ENCODE data around the gene ANGPT4.

The ANGPT4 gene

GRCh38 chr20:823574-823902, 92.6 kb downstream of the ANGPT4 start:
- no peak overlapping the region for H3K9ac ChIP-seq (ENCODE audit: low read length)
- peaks cover 7% of the 10 kb centered on the region for H3K4me1 ChIP-seq (ENCODE audit: control insufficient read depth, insufficient read depth, low read length)
- no peaks in the 10 kb centered on the region for H3K36me3 ChIP-seq (ENCODE audit: control insufficient read depth, insufficient read depth, low read length)
- no peak overlapping the region for H3K4me3 ChIP-seq (ENCODE audit: low read length)
- no peaks in the 10 kb centered on the region for H3K9me3 ChIP-seq (ENCODE audit: control insufficient read depth, low read length)
- no peaks in the 10 kb centered on the region for H3K27me3 ChIP-seq (ENCODE audit: control insufficient read depth, insufficient read depth, low read length)

- Histone ChIP-seq H3K9me3 (ENCODE audit: control insufficient read depth, low read length) (no peaks in the 10 kb centered on the region), H3K9ac (ENCODE audit: low read length) (no peak overlapping the region), H3K36me3 (ENCODE audit: control insufficient read depth, insufficient read depth, low read length) (no peaks in the 10 kb centered on the region), H3K27me3 (ENCODE audit: control insufficient read depth, insufficient read depth, low read length) (no peaks in the 10 kb centered on the region), H3K4me1 (ENCODE audit: control insufficient read depth, insufficient read depth, low read length) (peaks cover 7% of the 10 kb centered on the region), H3K4me3 (ENCODE audit: low read length) (no peak overlapping the region)
Measured at GRCh38 chr20:822651-823573, 93.2 kb downstream of the ANGPT4 start.

- H3K9me3 ChIP-seq (ENCODE audit: control insufficient read depth, low read length): no peaks in the 10 kb centered on the region
- H3K4me3 ChIP-seq (ENCODE audit: low read length): no peak overlapping the region
- H3K9ac ChIP-seq (ENCODE audit: low read length): no peak overlapping the region
- H3K4me1 ChIP-seq (ENCODE audit: control insufficient read depth, insufficient read depth, low read length): peaks cover 7% of the 10 kb centered on the region
- H3K27me3 ChIP-seq (ENCODE audit: control insufficient read depth, insufficient read depth, low read length): no peaks in the 10 kb centered on the region
- H3K36me3 ChIP-seq (ENCODE audit: control insufficient read depth, insufficient read depth, low read length): no peaks in the 10 kb centered on the region
Measured at GRCh38 chr20:821731-822065, 94.4 kb downstream of the ANGPT4 start.

GRCh38 chr20:821046-821730, 94.9 kb downstream of the ANGPT4 start:
- no peak overlapping the region for H3K4me3 ChIP-seq (ENCODE audit: low read length)
- H3K4me1 ChIP-seq (ENCODE audit: control insufficient read depth, insufficient read depth, low read length): peaks cover 7% of the 10 kb centered on the region
- H3K36me3 ChIP-seq (ENCODE audit: control insufficient read depth, insufficient read depth, low read length): no peaks in the 10 kb centered on the region
- no peaks in the 10 kb centered on the region for H3K27me3 ChIP-seq (ENCODE audit: control insufficient read depth, insufficient read depth, low read length)
- H3K9me3 ChIP-seq (ENCODE audit: control insufficient read depth, low read length): no peaks in the 10 kb centered on the region
- H3K9ac ChIP-seq (ENCODE audit: low read length): no peak overlapping the region

GRCh38 chr20:820323-820953, 95.7 kb downstream of the ANGPT4 start:
- Histone ChIP-seq H3K9ac (ENCODE audit: low read length) (no peak overlapping the region), H3K36me3 (ENCODE audit: control insufficient read depth, insufficient read depth, low read length) (no peaks in the 10 kb centered on the region), H3K4me1 (ENCODE audit: control insufficient read depth, insufficient read depth, low read length) (peaks cover 7% of the 10 kb centered on the region), H3K4me3 (ENCODE audit: low read length) (no peak overlapping the region), H3K9me3 (ENCODE audit: control insufficient read depth, low read length) (no peaks in the 10 kb centered on the region), H3K27me3 (ENCODE audit: control insufficient read depth, insufficient read depth, low read length) (peaks cover 4% of the 10 kb centered on the region)

All from mucosa of stomach (tissue), 1 donor.